Vagina (tissue), 2 donors: ENCODE measurements around the gene PLP2.

Experiments
- POLR2A ChIP-seq, 2 donors: fragments of 450-650 bp; IDR thresholded peaks; one replicate each; pipeline ENCODE4 v1.6.1; 2017; ENCODE audit warnings: antibody characterized with exemption in 2 of 2, mild to moderate bottlenecking in 2 of 2, moderate library complexity in 2 of 2
- TF ChIP-seq, protein P1 (sequence below), 3 experiments: fragments of 450-650 bp in 2 of 3; fragments of 200-600 bp in 1 of 3; sonication (generic) in 1 of 3; IDR thresholded peaks; one replicate each; pipeline ENCODE4 v1.5.1; 2017 to 2019; ENCODE audit warnings: antibody characterized with exemption in 3 of 3, mild to moderate bottlenecking in 2 of 3, moderate library complexity in 2 of 3

DNA sequence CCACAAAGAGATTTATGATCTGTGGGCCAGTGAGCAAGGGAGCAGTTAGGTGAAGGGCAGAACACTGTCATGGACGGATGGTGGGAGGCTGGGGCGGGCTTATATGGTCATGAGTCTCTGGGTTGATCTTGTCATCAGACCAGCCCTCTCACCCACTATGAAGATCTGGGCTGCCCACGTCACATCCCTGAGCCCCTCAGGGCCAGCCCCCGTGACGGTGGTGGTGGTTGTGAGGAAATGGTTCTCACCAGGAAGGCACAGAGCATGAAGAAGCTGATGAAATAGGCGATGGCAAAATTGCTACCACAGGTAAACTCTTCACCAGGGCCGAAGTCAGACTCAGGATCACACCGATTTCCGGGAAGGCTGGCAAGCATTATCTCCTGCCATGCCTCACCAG is 39.4 kb downstream of the PLP2 start:
- TF ChIP-seq, protein P1, sequence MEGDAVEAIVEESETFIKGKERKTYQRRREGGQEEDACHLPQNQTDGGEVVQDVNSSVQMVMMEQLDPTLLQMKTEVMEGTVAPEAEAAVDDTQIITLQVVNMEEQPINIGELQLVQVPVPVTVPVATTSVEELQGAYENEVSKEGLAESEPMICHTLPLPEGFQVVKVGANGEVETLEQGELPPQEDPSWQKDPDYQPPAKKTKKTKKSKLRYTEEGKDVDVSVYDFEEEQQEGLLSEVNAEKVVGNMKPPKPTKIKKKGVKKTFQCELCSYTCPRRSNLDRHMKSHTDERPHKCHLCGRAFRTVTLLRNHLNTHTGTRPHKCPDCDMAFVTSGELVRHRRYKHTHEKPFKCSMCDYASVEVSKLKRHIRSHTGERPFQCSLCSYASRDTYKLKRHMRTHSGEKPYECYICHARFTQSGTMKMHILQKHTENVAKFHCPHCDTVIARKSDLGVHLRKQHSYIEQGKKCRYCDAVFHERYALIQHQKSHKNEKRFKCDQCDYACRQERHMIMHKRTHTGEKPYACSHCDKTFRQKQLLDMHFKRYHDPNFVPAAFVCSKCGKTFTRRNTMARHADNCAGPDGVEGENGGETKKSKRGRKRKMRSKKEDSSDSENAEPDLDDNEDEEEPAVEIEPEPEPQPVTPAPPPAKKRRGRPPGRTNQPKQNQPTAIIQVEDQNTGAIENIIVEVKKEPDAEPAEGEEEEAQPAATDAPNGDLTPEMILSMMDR (IDR thresholded peaks at IDR 0.05) = no peak
- TF ChIP-seq POLR2A (IDR thresholded peaks at IDR 0.05) = no peak
